ENCODE measurements around the gene LARP1B.

GRCh38 chr4:128241019-128241418 is 179.9 kb downstream of the LARP1B start:
- TF ChIP-seq POLR2A (IDR thresholded peaks at IDR 0.05; ENCODE audit: low read length), result no peak
- TF ChIP-seq GATA1 (IDR thresholded peaks at IDR 0.05; ENCODE audit: low read depth, low read length), result no peak

Measured in erythroblast (primary cell).